Activated CD8-positive, alpha-beta T cell treated with anti-CD3 and anti-CD28 coated beads for 36 hours (primary cell): Measurements from ENCODE around the gene TCF4. TPM values are rescaled to one million over a fixed set of nuclear protein-coding genes. Genes with fewer than 3 reads are reported as not detected.

ENCODE experiments used
- ATAC-seq: fragments of 200-7000 bp; cut with Tn5 transposase; one replicate; pipeline ENCODE4 v1.10.0; 2021; ENCODE audit warnings: mild to moderate bottlenecking, moderate library complexity
- CTCF ChIA-PET: fragments of 350-600 bp; sonication (Branson Sonifier 250); formaldehyde crosslinking; loops from one replicate; lab custom pipeline; 2021; ENCODE audit warnings: antibody characterized with exemption; lab: Charles Lee
- POLR2A ChIA-PET: fragments of 350-600 bp; sonication (Branson Sonifier 250); formaldehyde crosslinking; loops from one replicate; lab custom pipeline; 2021; ENCODE audit warnings: antibody characterized with exemption; lab: Charles Lee
- DNase-seq: peaks from one replicate; pipeline ENCODE4 v3.0.0-alpha.2; 2020
- H3K27ac Mint-ChIP-seq: one replicate; pipeline ENCODE4 v1.8.0; 2021; ENCODE audit warnings: mild to moderate bottlenecking, mixed read lengths
- H3K27me3 Mint-ChIP-seq: one replicate; pipeline ENCODE4 v1.8.0; 2021; ENCODE audit warnings: mixed read lengths
- H3K36me3 Mint-ChIP-seq: one replicate; pipeline ENCODE4 v1.8.0; 2021; ENCODE audit warnings: low read depth, mixed read lengths
- H3K4me1 Mint-ChIP-seq: one replicate; pipeline ENCODE4 v1.8.0; 2021; ENCODE audit warnings: low read depth, mixed read lengths
- H3K4me3 Mint-ChIP-seq: one replicate; pipeline ENCODE4 v1.8.0; 2021; ENCODE audit warnings: mild to moderate bottlenecking, moderate library complexity, mixed read lengths
- H3K9me3 Mint-ChIP-seq: one replicate; pipeline ENCODE4 v1.8.0; 2021; ENCODE audit warnings: mixed read lengths
- intact Hi-C: fragments of 100-400 bp; cut with micrococcal nuclease; formaldehyde crosslinking; loops from one replicate; pipeline ENCODE4 v1.10.0; 2022
- total RNA-seq, 2 experiments: library from RNA; stranded (reverse); gene quantifications; one replicate each; pipeline ENCODE4 v1.2.3, GENCODE V29; 2021
- TF ChIP-seq, protein P1 (sequence below): fragments of 200-600 bp; IDR thresholded peaks from one replicate; pipeline ENCODE4 v1.8.0; 2022; ENCODE audit warnings: antibody characterized with exemption, mild to moderate bottlenecking

TCF4 gene
- total RNA-seq, 2 experiments from 2014 or later = 1.2 to 1.4 TPM

- no peaks in the 10 kb centered on the region for H3K4me1 Mint-ChIP-seq
- H3K9me3 Mint-ChIP-seq = no peaks in the 10 kb centered on the region
- DNase-seq (no peak), ATAC-seq (no peak)
- intact Hi-C loops = no loop called here
- peaks cover 2% of the 10 kb centered on the region for H3K27me3 Mint-ChIP-seq
- H3K36me3 Mint-ChIP-seq = no peaks in the 10 kb centered on the region
- CTCF ChIA-PET = interaction anchor here (1.3 kb wide), 1 partner anchor 19 kb away, joined by 4 read pairs; no protein-coding TSS in a partner anchor
- no peak overlapping the region for H3K27ac Mint-ChIP-seq
- H3K4me3 Mint-ChIP-seq = no peak overlapping the region
- TF ChIP-seq, protein P1, sequence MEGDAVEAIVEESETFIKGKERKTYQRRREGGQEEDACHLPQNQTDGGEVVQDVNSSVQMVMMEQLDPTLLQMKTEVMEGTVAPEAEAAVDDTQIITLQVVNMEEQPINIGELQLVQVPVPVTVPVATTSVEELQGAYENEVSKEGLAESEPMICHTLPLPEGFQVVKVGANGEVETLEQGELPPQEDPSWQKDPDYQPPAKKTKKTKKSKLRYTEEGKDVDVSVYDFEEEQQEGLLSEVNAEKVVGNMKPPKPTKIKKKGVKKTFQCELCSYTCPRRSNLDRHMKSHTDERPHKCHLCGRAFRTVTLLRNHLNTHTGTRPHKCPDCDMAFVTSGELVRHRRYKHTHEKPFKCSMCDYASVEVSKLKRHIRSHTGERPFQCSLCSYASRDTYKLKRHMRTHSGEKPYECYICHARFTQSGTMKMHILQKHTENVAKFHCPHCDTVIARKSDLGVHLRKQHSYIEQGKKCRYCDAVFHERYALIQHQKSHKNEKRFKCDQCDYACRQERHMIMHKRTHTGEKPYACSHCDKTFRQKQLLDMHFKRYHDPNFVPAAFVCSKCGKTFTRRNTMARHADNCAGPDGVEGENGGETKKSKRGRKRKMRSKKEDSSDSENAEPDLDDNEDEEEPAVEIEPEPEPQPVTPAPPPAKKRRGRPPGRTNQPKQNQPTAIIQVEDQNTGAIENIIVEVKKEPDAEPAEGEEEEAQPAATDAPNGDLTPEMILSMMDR = no peak
- POLR2A ChIA-PET = no interaction called here
Measured at GRCh38 chr18:55443776-55444175, 144.2 kb downstream of the TCF4 start.

GRCh38 chr18:55442561-55442960, 145.4 kb downstream of the TCF4 start:
- Mint-ChIP-seq H3K9me3 (no peaks in the 10 kb centered on the region), H3K4me1 (no peaks in the 10 kb centered on the region), H3K36me3 (no peaks in the 10 kb centered on the region), H3K4me3 (no peak overlapping the region), H3K27me3 (peaks cover 2% of the 10 kb centered on the region), H3K27ac (no peak overlapping the region)
- ChIA-PET POLR2A (no interaction called here), CTCF (interaction anchor here (0.9 to 1.8 kb wide), 2 partner anchors 11 to 26 kb away, joined by 4 to 7 read pairs; no protein-coding TSS in a partner anchor)
- TF ChIP-seq, protein P1 = no peak
- intact Hi-C loops = no loop called here
- DNase-seq (no peak), ATAC-seq (no peak)

DNA sequence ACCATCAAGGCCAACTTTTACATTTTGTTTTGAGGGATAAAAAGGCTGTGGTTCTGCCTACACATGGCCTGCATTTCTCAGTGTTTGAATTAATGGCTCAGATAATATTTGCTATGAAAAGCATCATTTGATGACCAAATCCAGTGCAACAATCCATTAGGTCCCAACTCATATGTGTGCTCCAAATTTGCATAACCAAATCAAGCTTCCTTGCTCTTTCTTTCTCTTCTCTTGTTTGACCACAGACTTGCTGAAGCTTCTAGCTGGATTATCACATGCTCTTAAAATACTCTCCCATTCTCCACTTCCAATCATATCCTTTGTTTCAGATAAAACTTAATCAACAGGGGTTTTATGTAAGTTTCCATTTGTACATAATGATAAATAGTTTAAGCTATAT, 147.0 kb downstream of the TCF4 start:
- DNase-seq (no peak), ATAC-seq (no peak)
- Mint-ChIP-seq H3K4me3 (no peak overlapping the region), H3K27me3 (peaks cover 2% of the 10 kb centered on the region), H3K36me3 (no peaks in the 10 kb centered on the region), H3K9me3 (no peaks in the 10 kb centered on the region), H3K4me1 (no peaks in the 10 kb centered on the region), H3K27ac (no peak overlapping the region)
- intact Hi-C loops = no loop called here
- CTCF ChIA-PET = interaction anchor here (1.1 to 1.4 kb wide), 2 partner anchors 8 to 25 kb away, joined by 3 to 5 read pairs; no protein-coding TSS in a partner anchor
- POLR2A ChIA-PET = no interaction called here
- TF ChIP-seq, protein P1 = no peak

GRCh38 chr18:55439056-55439455, 148.9 kb downstream of the TCF4 start:
- no peaks in the 10 kb centered on the region for H3K4me1 Mint-ChIP-seq
- CTCF ChIA-PET = no interaction called here
- POLR2A ChIA-PET = no interaction called here
- H3K36me3 Mint-ChIP-seq = no peaks in the 10 kb centered on the region
- no peak overlapping the region for H3K27ac Mint-ChIP-seq
- no peak overlapping the region for H3K4me3 Mint-ChIP-seq
- no peaks in the 10 kb centered on the region for H3K9me3 Mint-ChIP-seq
- intact Hi-C loops = no loop called here
- no peaks in the 10 kb centered on the region for H3K27me3 Mint-ChIP-seq
- DNase-seq (no peak), ATAC-seq (no peak)
- TF ChIP-seq, protein P1 = no peak

- Mint-ChIP-seq H3K4me3 (no peak overlapping the region), H3K4me1 (no peaks in the 10 kb centered on the region), H3K9me3 (peaks cover 2% of the 10 kb centered on the region), H3K36me3 (no peaks in the 10 kb centered on the region), H3K27me3 (no peaks in the 10 kb centered on the region), H3K27ac (no peak overlapping the region)
- DNase-seq = no peak
- ChIA-PET POLR2A (no interaction called here), CTCF (no interaction called here)
- no peak for ATAC-seq
- intact Hi-C loops = no loop called here
- TF ChIP-seq, protein P1 = no peak
Measured at GRCh38 chr18:55435592-55435991, 152.4 kb downstream of the TCF4 start.
